IMR-90 (cell line): ENCODE results near the gene KCTD10. TPM values are rescaled to one million over a fixed set of nuclear protein-coding genes. Genes with fewer than 3 reads are reported as not detected.

Experiments
- ATAC-seq: fragments of 200-7000 bp; cut with Tn5 transposase; 2 replicates; pipeline ENCODE4 v1.9.1; 2020; ENCODE audit warnings: low read depth, mild to moderate bottlenecking, moderate library complexity
- BruUV-seq: library from RNA; stranded (reverse); fragments of 400-500 nt; replicated peaks from 2 replicates; lab custom pipeline; 2021; lab: Mats Ljungman, UMichigan
- CTCF ChIA-PET: fragments of 300-600 bp; formaldehyde crosslinking; extraction: SDS; loops from one replicate; lab custom pipeline; 2021; ENCODE audit warnings: antibody characterized with exemption; lab: Yijun Ruan, JAX
- POLR2A ChIA-PET: fragments of 300-600 bp; sonication (Branson Sonifier 250); formaldehyde crosslinking; loops from one replicate; lab custom pipeline; 2022; ENCODE audit warnings: antibody characterized with exemption; ENCODE audit not compliant: unreplicated experiment; lab: Charles Lee
- DNase-seq: peaks from one replicate; pipeline ENCODE4 v3.0.0; 2013
- H2AFZ ChIP-seq: replicated peaks from 2 replicates; pipeline ENCODE3; 2013; ENCODE audit warnings: low read length, mild to moderate bottlenecking; ENCODE audit not compliant: poor library complexity
- H2AK5ac ChIP-seq: 2 replicates; pipeline ENCODE4 v1.6.1; 2013; ENCODE audit warnings: low read depth, low read length, inconsistent platforms
- H2AK9ac ChIP-seq: replicated peaks from 2 replicates; pipeline ENCODE3; 2013; ENCODE audit warnings: mild to moderate bottlenecking, low read depth, low read length, moderate library complexity; ENCODE audit not compliant: poor library complexity
- H2BK120ac ChIP-seq: 2 replicates; pipeline ENCODE4 v1.6.1; 2013; ENCODE audit warnings: low read depth, low read length, inconsistent platforms
- H2BK15ac ChIP-seq: 3 replicates; pipeline ENCODE4 v1.6.1; 2013; ENCODE audit warnings: low read depth, low read length, inconsistent platforms
- H2BK20ac ChIP-seq: 2 replicates; pipeline ENCODE4 v1.6.1; 2013; ENCODE audit warnings: low read depth, mild to moderate bottlenecking, inconsistent platforms, low read length, moderate library complexity
- H2BK5ac ChIP-seq: 2 replicates; pipeline ENCODE4 v1.6.1; 2013; ENCODE audit warnings: mild to moderate bottlenecking, low read depth, low read length, inconsistent platforms; ENCODE audit not compliant: poor library complexity, severe bottlenecking
- H3K14ac ChIP-seq: replicated peaks from 2 replicates; pipeline ENCODE4 v1.6.1; 2013; ENCODE audit warnings: low read depth, low read length, inconsistent platforms
- H3K18ac ChIP-seq: 2 replicates; pipeline ENCODE4 v1.6.1; 2013; ENCODE audit warnings: low read depth, low read length, control low read depth
- H3K23ac ChIP-seq: 2 replicates; pipeline ENCODE4 v1.6.1; 2013; ENCODE audit warnings: low read depth, low read length, inconsistent platforms
- H3K27ac ChIP-seq: 2 replicates; pipeline ENCODE4 v1.5.1; 2013; ENCODE audit warnings: mild to moderate bottlenecking, control low read depth, low read length; ENCODE audit not compliant: insufficient read depth
- H3K27me3 ChIP-seq: 2 replicates; pipeline ENCODE4 v1.6.1; 2013; ENCODE audit warnings: low read length; ENCODE audit not compliant: control insufficient read depth, insufficient read depth
- H3K36me3 ChIP-seq: 2 replicates; pipeline ENCODE4 v1.6.1; 2013; ENCODE audit warnings: low read length, mixed read lengths; ENCODE audit not compliant: control insufficient read depth, insufficient read depth
- H3K4ac ChIP-seq: 2 replicates; pipeline ENCODE4 v1.6.1; 2013; ENCODE audit warnings: low read depth, low read length, inconsistent platforms
- H3K4me1 ChIP-seq: 2 replicates; pipeline ENCODE4 v1.6.1; 2013; ENCODE audit warnings: low read length, mixed read lengths; ENCODE audit not compliant: control insufficient read depth, insufficient read depth
- H3K4me2 ChIP-seq: 2 replicates; pipeline ENCODE4 v1.6.1; 2013; ENCODE audit warnings: low read depth, mild to moderate bottlenecking, control low read depth, low read length, moderate library complexity
- H3K4me3 ChIP-seq: 2 replicates; pipeline ENCODE4 v1.5.1; 2013; ENCODE audit warnings: low read depth, mild to moderate bottlenecking, control low read depth, low read length, moderate library complexity; ENCODE audit not compliant: insufficient read depth
- H3K56ac ChIP-seq: 2 replicates; pipeline ENCODE4 v1.6.1; 2013; ENCODE audit warnings: low read length, inconsistent platforms; ENCODE audit not compliant: insufficient read depth; ENCODE audit errors: extremely low read depth
- H3K79me1 ChIP-seq, 2 experiments: 2 replicates each; pipeline ENCODE4 v1.6.1; 2013; ENCODE audit warnings: low read length in 2 of 2, inconsistent platforms in 1 of 2, low read depth in 1 of 2
- H3K9ac ChIP-seq: 2 replicates; pipeline ENCODE4 v1.6.1; 2013; ENCODE audit warnings: low read depth, low read length, control low read depth
- H3K9me1 ChIP-seq: 2 replicates; pipeline ENCODE4 v1.6.1; 2013; ENCODE audit warnings: low read length, inconsistent platforms; ENCODE audit not compliant: insufficient read depth
- H3K9me3 ChIP-seq: 2 replicates; pipeline ENCODE4 v1.6.1; 2013; ENCODE audit warnings: low read length; ENCODE audit not compliant: control insufficient read depth, insufficient read depth
- H4K20me1 ChIP-seq: 2 replicates; pipeline ENCODE4 v1.6.1; 2013; ENCODE audit warnings: low read length, inconsistent platforms; ENCODE audit not compliant: insufficient read depth
- H4K5ac ChIP-seq: 2 replicates; pipeline ENCODE4 v1.6.1; 2013; ENCODE audit warnings: mild to moderate bottlenecking, low read depth, low read length, control low read depth
- H4K8ac ChIP-seq, 2 experiments: 2 replicates each; pipeline ENCODE4 v1.6.1; 2013; ENCODE audit warnings: low read depth in 2 of 2, low read length in 2 of 2, control low read depth in 1 of 2, inconsistent platforms in 1 of 2
- H4K91ac ChIP-seq: 2 replicates; pipeline ENCODE4 v1.6.1; 2013; ENCODE audit warnings: low read depth, low read length, inconsistent platforms; ENCODE audit not compliant: insufficient read depth
- BHLHE40 ChIP-seq: fragments of 150-350 bp; IDR thresholded peaks from 2 replicates; pipeline ENCODE4 v1.6.1; 2016; ENCODE audit warnings: mild to moderate bottlenecking, low read depth, low read length
- CEBPB ChIP-seq: IDR thresholded peaks from 2 replicates; pipeline ENCODE4 v1.6.1; 2012; ENCODE audit warnings: low read depth, low read length, improper control_type of control experiment
- CHD1 ChIP-seq: IDR thresholded peaks from 2 replicates; pipeline ENCODE4 v1.6.1; 2012; ENCODE audit warnings: low read depth, low read length, improper control_type of control experiment
- CTCF ChIP-seq: conservative IDR thresholded peaks from 2 replicates; pipeline ENCODE4 v1.5.1; 2012; ENCODE audit warnings: mild to moderate bottlenecking, low read depth, low read length, improper control_type of control experiment
- ELK1 ChIP-seq: fragments of 150-350 bp; IDR thresholded peaks from 2 replicates; pipeline ENCODE4 v1.6.1; 2016; ENCODE audit warnings: low read depth, mild to moderate bottlenecking, low read length, moderate library complexity, borderline replicate concordance
- FOS ChIP-seq: fragments of 150-350 bp; IDR thresholded peaks from 2 replicates; pipeline ENCODE4 v1.6.1; 2016; ENCODE audit warnings: low read depth, low read length
- MAFK ChIP-seq: IDR thresholded peaks from 2 replicates; pipeline ENCODE4 v1.6.1; 2012; ENCODE audit warnings: low read depth, low read length, improper control_type of control experiment
- MAZ ChIP-seq: IDR thresholded peaks from 2 replicates; pipeline ENCODE4 v1.6.1; 2012; ENCODE audit warnings: low read depth, mild to moderate bottlenecking, low read length, improper control_type of control experiment, moderate library complexity, borderline replicate concordance
- MXI1 ChIP-seq: IDR thresholded peaks from 2 replicates; pipeline ENCODE4 v1.6.1; 2012; ENCODE audit warnings: low read depth, mild to moderate bottlenecking, low read length, moderate library complexity, borderline replicate concordance
- NFE2L2 ChIP-seq: fragments of 150-350 bp; IDR thresholded peaks from 2 replicates; pipeline ENCODE4 v1.6.1; 2016; ENCODE audit warnings: low read depth, mild to moderate bottlenecking, low read length
- POLR2A ChIP-seq: IDR thresholded peaks from 2 replicates; pipeline ENCODE4 v1.6.1; 2012; ENCODE audit warnings: mild to moderate bottlenecking, low read depth, low read length
- RAD21 ChIP-seq: IDR thresholded peaks from 2 replicates; pipeline ENCODE4 v1.6.1; 2012; ENCODE audit warnings: low read length, improper control_type of control experiment
- RFX5 ChIP-seq: IDR thresholded peaks from 2 replicates; pipeline ENCODE4 v1.8.0; 2012; ENCODE audit warnings: low read depth, mild to moderate bottlenecking, low read length, moderate library complexity
- SMC3 ChIP-seq: fragments of 150-350 bp; IDR thresholded peaks from 2 replicates; pipeline ENCODE4 v1.6.1; 2016; ENCODE audit warnings: low read depth, mild to moderate bottlenecking, antibody characterized with exemption, low read length, moderate library complexity
- USF2 ChIP-seq: fragments of 150-350 bp; IDR thresholded peaks from 2 replicates; pipeline ENCODE4 v1.6.1; 2017; ENCODE audit warnings: mild to moderate bottlenecking, antibody characterized with exemption, low read length, low read depth
- WGBS, 2 experiments: methylation state at CpG; one replicate each; pipeline versions ENCODE4 v1.1.5 to v1.1.7; 2013; ENCODE audit warnings: missing lambda C conversion rate in 2 of 2; ENCODE audit not compliant: insufficient read length in 1 of 2; ENCODE audit errors: extremely low coverage in 2 of 2; 5-methylcytosine and 5-hydroxymethylcytosine counted together
- dilution Hi-C: fragments of 300-500 bp; cut with HindIII; formaldehyde crosslinking; loops from one replicate; pipeline ENCODE4 v1.14.3; 2018; ENCODE audit warnings: low sequenced_read_pairs; ENCODE audit not compliant: unreplicated experiment
- in situ Hi-C: fragments of 300-500 bp; cut with MboI; formaldehyde crosslinking; loops from 3 replicates; pipeline ENCODE4 v1.14.3; 2019; ENCODE audit warnings: low sequenced_read_pairs, inconsistent platforms, mixed read lengths
- intact Hi-C: fragments of 100-400 bp; cut with micrococcal nuclease; formaldehyde crosslinking; loops from 2 replicates; pipeline ENCODE4 v1.10.0; 2022
- polyA plus RNA-seq, 3 experiments: library from polyadenylated mRNA; depleted of rRNA; stranded (reverse); fragments of >200 nt; gene quantifications; 2 replicates each; pipeline ENCODE4 v1.2.3, GENCODE V29; 2012; ENCODE audit warnings: low replicate concordance in 1 of 3
- total RNA-seq: library from RNA; depleted of rRNA; stranded (reverse); fragments of >200 nt; gene quantifications from 2 replicates; pipeline ENCODE4 v1.2.3, GENCODE V29; 2012

The KCTD10 gene
- total and polyA plus RNA-seq, 2 of the 4 experiments (the other 2 are of a cell fraction), result 72.1 to 88.4 TPM

- no peak overlapping the region for H3K4me2 ChIP-seq
- peaks cover 11% of the 10 kb centered on the region for H3K36me3 ChIP-seq
- no peak overlapping the region for H2BK15ac ChIP-seq
- TF ChIP-seq MXI1, result no peak
- TF ChIP-seq SMC3, result no peak
- no peak for TF ChIP-seq RFX5
- no peak for TF ChIP-seq ELK1
- TF ChIP-seq MAFK, result no peak
- no peak for TF ChIP-seq CTCF
- TF ChIP-seq USF2, result no peak
- TF ChIP-seq CHD1, result no peak
- TF ChIP-seq RAD21, result no peak
- TF ChIP-seq MAZ, result no peak
- no peak for TF ChIP-seq CEBPB
- TF ChIP-seq NFE2L2, result no peak
- TF ChIP-seq POLR2A, result no peak
- TF ChIP-seq FOS, result no peak
- TF ChIP-seq BHLHE40, result no peak
- H3K4ac ChIP-seq, result no peak overlapping the region
- H4K91ac ChIP-seq, result no peak overlapping the region
- H2BK5ac ChIP-seq, result no peak overlapping the region
- no peak overlapping the region for H4K5ac ChIP-seq
- no peak overlapping the region for H2AK5ac ChIP-seq
- no peak overlapping the region for H2BK20ac ChIP-seq
- H2AK9ac ChIP-seq, result no peak overlapping the region
- H3K27ac ChIP-seq, result no peak overlapping the region
- ChIA-PET CTCF (no interaction called here), POLR2A (no interaction called here)
- intact Hi-C loops, result loop anchor here (5.0 kb wide), 1 partner anchor 162 kb away; no protein-coding TSS in a partner anchor
- peaks cover 19% of the 10 kb centered on the region; the same call in 1 of the 2 replicates for H4K20me1 ChIP-seq
- H3K9ac ChIP-seq, result no peak overlapping the region
- no peak overlapping the region for H2AFZ ChIP-seq
- H3K27me3 ChIP-seq, result no peaks in the 10 kb centered on the region
- H3K4me1 ChIP-seq, result peaks cover 3% of the 10 kb centered on the region
- dilution Hi-C loops, result no loop called here
- BruUV-seq, result no TSS peak
- ATAC-seq (no peak), DNase-seq (no peak)
- H4K8ac ChIP-seq, result no peak overlapping the region
- H3K79me1 ChIP-seq, result peaks cover 11 to 48% of the 10 kb centered on the region in 2 experiments
- no peak overlapping the region for H3K4me3 ChIP-seq
- in situ Hi-C loops, result loop anchor here (5.0 kb wide), 1 partner anchor 47 kb away; no protein-coding TSS in a partner anchor
- no peak overlapping the region for H3K23ac ChIP-seq
- no CpG with 5 or more reads among the region's 1 CpG for WGBS, 2 experiments
- H3K14ac ChIP-seq, result no peak overlapping the region
- no peak overlapping the region for H3K56ac ChIP-seq
- H3K9me3 ChIP-seq, result no peaks in the 10 kb centered on the region
- no peak overlapping the region for H3K18ac ChIP-seq
- no peak overlapping the region for H2BK120ac ChIP-seq
- peaks cover 9% of the 10 kb centered on the region; the same call in 1 of the 2 replicates for H3K9me1 ChIP-seq
These were observed 2.7 kb upstream of the KCTD10 start for GRCh38 chr12:109479761-109480160.
